Measurements from ENCODE around the gene SCML2. TPM values are rescaled to one million over a fixed set of nuclear protein-coding genes. Genes with fewer than 3 reads are reported as not detected.

The SCML2 gene
- total and polyA plus RNA-seq, 2 of the 13 experiments (the other 11 are each of a cell fraction or from before 2014, with no cell fraction given): 5.1 to 7.6 TPM

GRCh38 chrX:18290200-18290599, 64.3 kb downstream of the SCML2 start (continued):
- TF ChIP-seq TOE1 (CRISPR knock-in tag; IDR thresholded peaks at IDR 0.05) (no peak), TRIM24 (CRISPR knock-in tag; IDR thresholded peaks at IDR 0.05) (no peak), NFRKB (IDR thresholded peaks at IDR 0.05) (no peak), CBX5 (CRISPR knock-in tag; IDR thresholded peaks at IDR 0.05; ENCODE audit: borderline replicate concordance) (no peak)

GRCh38 chrX:18288716-18289115, 65.8 kb downstream of the SCML2 start:
- no peaks in the 10 kb centered on the region for H3K27me3 ChIP-seq (ENCODE audit: control insufficient read depth in 1 of 2, insufficient read depth in 2 of 2, low read length in 2 of 2)
- ATAC-seq: no peak
- no peak overlapping the region for H2AFZ ChIP-seq (ENCODE audit: low read length)
- ChIA-PET CTCF (ENCODE audit: low intra/inter-chr PET ratio, low total read pairs) (no interaction called here), POLR2A (no interaction called here)
- H3K4me2 ChIP-seq (ENCODE audit: low read depth, low read length): no peak overlapping the region
- 70% methylated on average over 3 of the region's 3 CpGs for WGBS (ENCODE audit: low lambda C conversion rate)
- intact Hi-C loops (cut with micrococcal nuclease; ENCODE audit: unreplicated experiment): loop anchor here (10.0 kb wide), 1 partner anchor 56 kb away; no protein-coding TSS in a partner anchor
- H3K79me2 ChIP-seq (ENCODE audit: insufficient read depth, low read length): no peaks in the 10 kb centered on the region
- H4K20me1 ChIP-seq (ENCODE audit: insufficient read depth, low read length): no peaks in the 10 kb centered on the region
- H3K9ac ChIP-seq (ENCODE audit: insufficient read depth, low read depth, low read length): no peak overlapping the region
- H3K9me3 ChIP-seq (ENCODE audit: low read length): no peaks in the 10 kb centered on the region
- FAIRE-seq: no peak
- no peak overlapping the region for H3K4me3 ChIP-seq (replicated peaks in 1 of 3; ENCODE audit: insufficient read depth in 1 of 3, low read depth in 2 of 3, low read length in 3 of 3)
- H3K36me3 ChIP-seq (replicated peaks in 1 of 2; ENCODE audit: control insufficient read depth in 1 of 2, insufficient read depth in 2 of 2, low read length in 2 of 2): no peaks in the 10 kb centered on the region
- no TSS peak for BruUV-seq (replicated peaks)
- in situ Hi-C loops (cut with HindIII; ENCODE audit: extremely low pct_ligation_motif_present, low pct_unique_long_range_greater_than_20kb): no loop called here
- no peak overlapping the region for H3K27ac ChIP-seq (ENCODE audit: extremely low read length, insufficient read depth, low read length)
- H3K4me1 ChIP-seq (ENCODE audit: insufficient read depth, low read length): peaks cover 8% of the 10 kb centered on the region; the same call in 1 of the 2 replicates
- DNase-seq (ENCODE audit: low spot score): no peak
- TF ChIP-seq ZNF318 (CRISPR knock-in tag; IDR thresholded peaks at IDR 0.05): no peak
- TF ChIP-seq SMC3 (IDR thresholded peaks at IDR 0.05; ENCODE audit: low read length): no peak
- no peak for TF ChIP-seq ZBTB46 (CRISPR knock-in tag; IDR thresholded peaks at IDR 0.05; ENCODE audit: borderline replicate concordance)
- TF ChIP-seq NCOA2 (CRISPR knock-in tag; IDR thresholded peaks at IDR 0.05): no peak
- no peak for TF ChIP-seq ZNF775 (CRISPR knock-in tag; IDR thresholded peaks at IDR 0.05; ENCODE audit: borderline replicate concordance)
- no peak for TF ChIP-seq HMGA1 (CRISPR knock-in tag; conservative IDR thresholded peaks at IDR 0.05)

Data from HepG2 (cell line).